HTR-8/SVneo (cell line): ENCODE data around the gene SERPINA4.
A peak's percentile ranks its signal among the peaks of the same experiment; 100 is the strongest.
"Not testable (repeated sequence)": the region's sequence is repeated elsewhere in the genome, so short reads cannot be mapped to it uniquely, and the experiment has no call there.

Source experiments
- DNase-seq: peaks from one replicate; pipeline ENCODE4 v3.0.0; 2011; ENCODE audit warnings: low spot score, mixed read lengths; ENCODE audit not compliant: insufficient read length
- FAIRE-seq: peaks from 2 replicates; lab custom pipeline; 2011; peaks lifted over from hg19 to GRCh38; lab: Jason Lieb, UNC

SERPINA4 gene

DNA sequence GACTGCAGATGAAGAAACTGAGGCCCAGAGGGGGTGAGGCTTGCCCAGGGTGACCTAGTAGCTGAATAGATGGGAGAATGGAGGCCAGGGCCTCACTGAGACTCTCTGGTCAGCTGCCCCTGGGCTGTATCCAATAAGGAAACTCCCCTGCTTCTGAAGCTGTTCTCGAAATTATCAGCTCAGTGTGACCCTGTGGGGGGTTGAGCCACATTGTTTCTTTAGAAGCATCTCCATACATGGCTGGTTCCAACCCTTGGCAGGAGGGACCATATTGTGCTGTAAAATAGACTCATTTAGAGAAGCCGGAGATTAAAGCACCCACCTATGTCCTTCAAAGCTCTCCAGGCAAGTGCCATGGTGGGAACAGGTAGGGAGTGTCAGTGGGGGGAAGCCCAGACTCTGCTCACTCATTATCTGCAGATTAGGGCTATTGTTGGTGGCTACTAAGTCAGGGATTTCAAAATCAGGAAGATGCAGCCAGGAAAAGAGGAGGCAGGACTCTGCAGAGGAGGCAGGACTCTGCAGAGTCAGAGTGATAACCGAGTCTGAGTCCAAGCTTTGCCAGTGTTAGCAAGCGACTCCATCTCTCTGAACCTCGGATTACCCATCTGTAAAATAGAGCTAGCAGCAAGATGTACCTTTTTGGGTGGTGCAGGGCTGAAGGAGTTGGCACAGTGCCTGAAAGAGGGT lies 23.5 kb downstream of the SERPINA4 start:
- DNase-seq (no peak), FAIRE-seq (no peak)

DNA sequence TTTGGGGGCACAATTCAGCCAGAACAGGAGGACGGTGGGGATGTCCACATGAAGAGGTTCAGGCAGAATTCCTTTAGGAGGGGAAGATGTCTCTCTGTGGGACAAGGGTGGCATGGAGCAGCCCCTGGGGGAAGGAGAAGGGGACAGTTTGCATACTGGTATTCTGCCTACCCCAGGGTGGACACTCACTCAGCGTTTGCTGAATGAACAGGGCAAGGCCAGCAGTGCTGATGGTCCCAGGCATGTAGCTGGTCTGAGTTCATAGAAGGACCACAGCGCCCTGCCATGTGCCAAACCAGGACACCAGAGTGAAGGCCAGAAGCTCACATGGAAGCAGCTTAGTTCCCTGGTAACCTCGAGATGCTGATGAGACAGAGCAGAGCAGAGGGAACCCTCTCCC lies 25.4 kb downstream of the SERPINA4 start:
- FAIRE-seq (no peak), DNase-seq (no peak)

DNA sequence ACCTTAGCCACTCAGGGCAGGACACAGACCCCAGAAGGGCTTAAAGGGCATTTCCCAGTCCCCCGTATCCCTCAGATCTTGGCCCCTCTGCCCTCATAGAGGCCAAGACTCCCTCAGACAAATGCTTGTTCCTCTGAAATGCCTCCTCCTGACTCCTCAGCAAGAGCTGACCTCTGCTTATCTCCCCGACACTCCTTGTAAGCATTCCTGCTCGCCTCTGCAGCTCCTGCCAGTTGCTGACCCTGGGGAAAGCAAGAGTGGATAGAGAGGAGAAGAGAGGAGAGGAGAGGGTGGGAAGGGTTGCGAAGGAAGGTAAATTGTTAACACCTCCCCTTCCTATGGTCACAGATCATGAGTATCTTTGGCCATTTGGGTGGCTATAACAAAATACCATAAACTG lies 27.1 kb downstream of the SERPINA4 start:
- no peak for DNase-seq
- FAIRE-seq, result no peak

DNA sequence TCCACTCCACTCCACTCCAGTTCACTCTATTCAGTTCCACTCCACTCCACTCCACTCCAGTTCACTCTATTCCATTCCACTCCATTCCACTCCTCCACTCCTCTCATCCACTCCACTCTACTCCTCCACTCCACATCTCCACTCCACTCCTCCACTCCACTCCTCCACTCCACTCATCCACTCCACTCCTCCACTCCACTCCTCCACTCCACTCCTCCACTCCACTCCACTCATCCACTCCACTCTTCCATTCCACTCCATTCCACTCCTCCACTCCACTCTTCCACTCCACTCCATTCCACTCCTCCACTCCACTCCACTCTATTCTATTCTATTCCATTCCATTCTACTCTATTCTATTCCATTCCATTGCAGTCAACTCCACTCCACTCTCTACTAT lies 29.8 kb downstream of the SERPINA4 start:
- no peak for DNase-seq
- no peak for FAIRE-seq

DNA sequence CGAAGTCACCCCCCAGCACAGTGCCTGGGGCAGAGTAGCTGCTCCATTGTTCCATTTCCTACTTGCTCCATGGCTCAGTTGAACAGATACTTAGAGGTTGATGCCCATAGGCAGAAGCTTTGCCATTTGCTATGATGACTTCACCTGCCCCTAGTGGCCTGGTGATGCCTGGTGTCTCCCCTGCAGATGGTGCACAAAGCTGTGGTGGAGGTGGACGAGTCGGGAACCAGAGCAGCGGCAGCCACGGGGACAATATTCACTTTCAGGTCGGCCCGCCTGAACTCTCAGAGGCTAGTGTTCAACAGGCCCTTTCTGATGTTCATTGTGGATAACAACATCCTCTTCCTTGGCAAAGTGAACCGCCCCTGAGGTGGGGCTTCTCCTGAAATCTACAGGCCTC lies 30.6 kb downstream of the SERPINA4 start:
- no peak for FAIRE-seq
- DNase-seq, result no peak

DNA sequence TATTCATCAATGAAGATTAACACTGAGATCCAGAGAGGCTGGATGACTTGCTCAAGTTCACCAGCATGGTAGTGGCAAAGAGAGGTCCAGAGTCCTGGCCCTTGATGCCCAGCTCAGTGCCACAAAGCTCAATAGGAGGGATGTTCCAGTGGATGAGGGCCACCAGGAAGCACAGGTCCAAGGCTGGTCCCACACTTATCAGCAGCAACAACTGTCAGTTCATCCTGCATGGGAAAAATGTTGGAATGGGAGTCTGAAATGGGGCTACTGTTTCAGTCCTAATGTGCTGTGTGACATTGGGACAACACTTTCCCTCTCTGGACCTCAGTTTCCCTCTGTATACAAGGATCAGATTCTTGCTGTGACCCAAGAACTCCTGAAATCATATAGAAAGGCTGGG lies 31.2 kb downstream of the SERPINA4 start:
- DNase-seq, result no peak
- no peak for FAIRE-seq

DNA sequence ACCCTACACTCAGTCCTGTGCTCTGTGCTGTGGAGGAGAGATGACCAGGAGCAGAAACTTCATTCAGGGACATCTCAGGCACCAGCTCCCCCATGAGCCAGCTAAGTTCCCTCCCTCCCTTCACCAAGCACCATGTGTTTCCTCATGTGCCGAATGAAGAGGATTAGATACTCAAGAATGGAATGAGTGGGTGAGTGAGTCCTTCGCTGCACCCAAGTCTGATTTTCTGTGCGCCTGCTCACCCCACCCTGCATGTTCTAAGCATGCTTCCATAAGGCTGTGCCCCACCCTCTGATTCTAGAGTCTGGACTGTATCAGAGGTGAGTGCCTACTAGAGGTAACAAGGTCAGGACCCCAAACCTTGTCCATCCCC lies 32.1 kb downstream of the SERPINA4 start:
- DNase-seq, result no peak
- no peak for FAIRE-seq

DNA sequence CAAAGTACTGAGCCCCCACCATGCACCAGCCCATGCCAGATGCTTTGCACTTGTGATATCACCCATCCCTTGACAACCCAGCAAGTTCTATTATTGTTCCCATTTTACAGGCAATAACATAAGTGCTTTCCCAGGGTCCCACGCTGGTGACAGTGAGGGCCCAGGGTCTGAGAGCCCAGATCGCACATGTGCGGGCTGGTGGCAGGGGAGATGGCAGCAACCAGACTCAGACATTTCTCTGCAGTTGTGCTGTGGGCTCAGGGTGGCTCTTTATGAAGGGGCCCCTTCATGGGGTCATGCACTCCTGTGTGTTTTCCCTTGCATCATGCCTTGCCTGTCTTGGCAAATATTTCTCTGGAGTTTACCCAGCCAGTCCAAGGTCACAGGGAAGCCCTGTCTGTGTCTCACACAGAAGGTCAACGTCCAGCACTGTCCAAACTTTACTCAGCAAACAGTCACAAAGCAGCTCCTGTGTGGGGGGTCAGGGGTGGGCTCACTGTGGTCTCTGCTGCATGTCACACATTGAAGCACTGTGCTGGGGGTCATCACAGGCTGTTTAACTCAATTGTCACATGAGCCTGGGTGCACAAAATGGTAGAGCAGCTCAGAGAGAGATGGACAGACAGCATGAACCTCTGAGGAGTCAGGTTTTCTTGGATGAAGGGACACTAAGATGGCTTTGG lies 32.6 kb downstream of the SERPINA4 start:
- DNase-seq (no peak), FAIRE-seq (no peak)

DNA sequence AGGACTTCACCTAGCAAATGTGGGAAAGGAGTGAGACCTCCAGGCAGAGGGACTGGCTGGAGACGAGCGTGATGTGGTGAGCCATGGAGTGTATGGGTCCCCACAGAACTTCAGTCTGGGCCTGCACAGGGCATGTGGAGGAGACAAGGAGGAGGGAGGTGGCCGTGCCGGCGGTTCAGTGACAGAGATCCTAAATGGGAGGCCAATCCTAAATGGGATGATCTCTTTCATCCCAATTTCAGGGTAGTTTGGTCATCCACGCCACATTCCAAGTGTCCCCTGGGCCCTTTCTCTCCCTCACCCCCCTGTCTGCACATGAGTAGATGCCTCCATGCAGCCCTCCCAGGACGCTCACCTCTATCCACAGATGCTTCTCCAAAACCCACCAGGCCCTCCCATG lies 33.2 kb downstream of the SERPINA4 start:
- FAIRE-seq (no peak), DNase-seq (no peak)

DNA sequence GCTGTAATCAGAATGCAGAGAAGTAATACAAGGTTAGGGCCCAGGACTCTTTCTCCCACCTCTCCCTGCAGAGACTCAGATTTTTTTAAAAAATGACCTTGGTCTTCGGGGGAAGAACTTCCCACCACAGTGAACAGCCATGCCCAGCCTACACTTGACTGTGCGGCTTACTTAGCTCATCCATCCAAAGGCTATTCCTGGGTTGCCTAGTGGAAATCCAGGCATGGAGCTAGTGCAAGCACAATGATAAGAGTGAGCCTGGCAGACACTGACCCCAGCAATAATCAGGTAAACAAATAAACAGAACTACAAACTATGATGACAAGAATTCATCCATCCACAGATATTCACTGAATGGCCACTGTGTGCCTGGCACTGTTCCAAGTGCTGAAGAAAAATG lies 34.7 kb downstream of the SERPINA4 start:
- DNase-seq (no peak), FAIRE-seq (no peak)

DNA sequence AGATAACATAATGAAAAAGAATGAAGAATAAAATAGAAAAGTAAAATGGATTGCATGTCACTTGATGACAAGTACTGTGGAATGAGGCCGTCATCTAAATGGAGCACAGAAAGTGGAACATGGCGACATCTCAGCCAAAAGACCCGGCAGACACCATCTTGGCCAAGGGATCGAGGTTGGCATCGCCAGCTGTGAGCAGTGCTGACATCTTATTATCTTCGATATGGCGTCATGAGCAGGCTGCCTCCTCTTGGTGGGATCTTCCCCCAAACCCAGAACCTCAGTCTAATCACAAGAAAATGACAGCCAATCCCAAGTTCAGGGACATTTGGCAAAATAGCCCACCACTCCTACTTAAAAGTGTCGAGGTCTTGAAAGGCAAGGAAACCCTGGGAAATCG lies 35.1 kb downstream of the SERPINA4 start:
- no peak for DNase-seq
- FAIRE-seq, result no peak

DNA sequence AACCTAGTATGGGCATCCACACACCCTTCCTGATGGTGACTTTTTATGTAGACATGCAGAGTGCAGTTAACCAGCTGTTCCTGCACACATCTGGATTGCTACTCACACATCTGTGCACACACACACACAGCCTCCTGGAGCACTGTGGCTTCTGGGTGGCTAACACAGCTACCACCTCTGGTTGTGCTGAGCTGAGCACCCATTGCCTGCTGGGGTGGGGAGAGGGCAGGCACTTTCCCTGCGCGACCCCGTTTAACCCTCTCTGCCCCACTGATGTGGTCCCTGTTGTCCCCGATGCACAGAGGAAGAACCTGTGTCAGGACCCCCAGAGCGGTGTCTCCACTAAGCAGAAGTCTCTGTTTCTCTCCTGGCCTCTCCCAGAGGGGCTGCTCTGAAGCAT lies 36.5 kb downstream of the SERPINA4 start:
- FAIRE-seq, result no peak
- no peak for DNase-seq

DNA sequence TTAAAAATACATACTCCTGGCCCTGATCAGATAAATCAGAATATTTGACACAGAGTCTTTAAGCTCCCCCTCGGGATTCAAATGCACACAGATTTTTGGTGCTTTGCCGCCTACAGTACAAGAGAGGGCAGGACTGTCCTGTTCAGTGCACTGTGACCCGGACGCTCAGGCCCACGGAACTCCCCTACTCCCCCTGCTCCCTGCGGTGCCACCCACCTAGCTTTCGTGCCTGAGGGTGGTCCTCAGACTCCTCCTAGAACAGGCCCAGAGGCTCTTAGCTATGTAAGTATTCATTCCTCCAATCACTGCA lies 37.2 kb downstream of the SERPINA4 start:
- DNase-seq (no peak), FAIRE-seq (no peak)

DNA sequence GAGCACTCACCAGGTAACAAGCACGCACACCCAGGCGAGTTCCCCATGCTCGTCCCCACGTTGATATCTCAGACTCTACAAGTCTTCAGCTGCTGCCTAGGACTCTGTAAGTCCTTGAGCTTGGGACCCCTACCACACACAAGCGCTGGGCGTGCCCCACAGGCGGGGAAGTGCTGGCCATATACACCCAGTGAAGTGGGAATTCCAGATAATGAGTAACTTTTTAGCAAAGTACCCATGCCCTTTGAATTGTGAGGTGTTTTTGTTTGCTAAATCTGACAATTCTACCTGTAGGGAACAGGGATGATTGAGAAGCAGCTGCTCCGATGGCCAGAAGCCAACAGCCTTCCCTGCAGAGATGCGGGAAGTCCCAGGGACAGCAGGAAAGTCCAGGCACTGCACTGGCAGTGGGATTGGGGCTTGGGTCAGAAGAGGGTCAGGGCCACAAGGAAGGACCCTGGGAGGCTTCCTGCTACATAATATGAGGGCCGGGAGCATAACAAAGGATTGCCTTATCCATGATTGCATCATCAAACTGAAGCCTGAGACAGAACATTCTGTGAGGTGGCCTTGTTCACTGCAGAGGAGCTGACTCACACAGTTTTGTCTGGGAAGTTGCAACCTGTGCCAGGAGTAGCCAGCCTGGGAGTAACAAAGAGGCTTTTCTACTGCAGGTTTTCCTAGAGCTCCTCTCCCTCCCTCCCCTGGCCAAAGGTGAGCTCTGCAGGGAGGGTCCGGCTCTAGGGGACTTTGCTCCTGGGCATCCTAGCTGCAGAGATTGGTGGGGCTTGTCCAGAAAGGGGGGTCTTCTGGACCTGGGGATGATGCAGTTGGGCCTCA lies 37.8 kb downstream of the SERPINA4 start:
- DNase-seq, result peak; percentile 83
- peak; percentile 38 for FAIRE-seq

DNA sequence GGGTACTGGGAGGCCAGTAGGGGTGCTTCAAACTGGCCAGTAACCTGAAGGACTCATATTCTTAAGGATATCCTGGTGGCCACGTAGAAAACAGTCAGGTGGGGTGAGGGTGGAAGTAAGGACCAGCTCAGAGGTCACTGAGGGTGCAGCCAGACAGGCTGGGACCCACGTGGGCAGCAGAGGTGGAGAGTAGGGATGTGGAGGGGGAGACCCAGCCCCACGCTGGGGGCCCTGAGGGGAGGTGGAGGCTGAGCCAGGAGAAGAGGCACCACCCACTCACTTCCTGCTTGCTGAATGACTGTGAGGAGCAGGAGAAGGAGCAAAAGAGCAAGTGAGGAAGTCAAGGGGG lies 38.4 kb downstream of the SERPINA4 start:
- no peak for FAIRE-seq
- DNase-seq, result no peak

DNA sequence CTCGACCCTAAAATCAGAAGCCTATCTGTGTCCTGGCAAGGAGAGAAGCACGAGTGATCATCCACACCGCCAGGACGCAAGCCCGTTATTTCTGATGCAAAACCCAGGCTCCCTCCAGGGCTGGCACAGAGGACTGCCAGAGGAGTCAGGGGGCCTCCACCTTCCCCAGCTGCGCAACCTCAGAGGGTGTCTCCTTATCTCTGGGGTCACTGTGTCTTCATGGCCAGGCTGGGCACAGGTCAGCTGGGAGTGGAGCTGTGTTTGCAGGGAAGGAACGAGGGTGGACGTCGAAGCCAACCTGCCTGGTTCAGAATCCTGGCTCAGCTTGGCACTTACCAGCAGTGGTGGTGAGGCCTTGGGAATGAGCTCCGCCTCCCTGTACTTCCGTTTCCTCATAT lies 38.9 kb downstream of the SERPINA4 start:
- FAIRE-seq, result no peak
- no peak for DNase-seq

DNA sequence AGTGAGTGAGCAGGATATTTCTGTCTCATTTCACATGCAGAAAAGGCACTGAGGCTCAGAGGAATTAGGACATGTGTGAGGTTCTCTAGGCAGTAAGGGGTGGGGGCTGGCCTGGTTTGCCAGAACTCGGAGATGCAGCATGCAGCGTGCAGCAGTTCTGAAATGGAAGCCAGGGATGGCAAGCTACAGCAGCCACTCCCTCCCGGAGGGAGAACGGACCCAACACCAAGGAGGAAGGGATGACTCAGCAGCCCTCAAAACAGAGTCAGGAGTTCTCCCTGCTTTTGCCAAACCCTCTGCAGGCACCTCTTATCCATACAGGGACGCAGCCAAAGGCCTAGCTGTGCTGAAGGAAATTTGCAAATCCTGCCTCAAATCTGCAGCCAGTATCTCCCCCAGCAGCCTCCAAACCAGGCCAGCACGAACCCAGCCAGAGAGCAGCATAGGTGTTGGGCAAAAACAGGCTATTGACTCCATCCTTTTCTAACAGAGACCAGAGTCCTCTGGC lies 40.7 kb downstream of the SERPINA4 start:
- FAIRE-seq, result peak; percentile 74
- DNase-seq, result peak; percentile 53

DNA sequence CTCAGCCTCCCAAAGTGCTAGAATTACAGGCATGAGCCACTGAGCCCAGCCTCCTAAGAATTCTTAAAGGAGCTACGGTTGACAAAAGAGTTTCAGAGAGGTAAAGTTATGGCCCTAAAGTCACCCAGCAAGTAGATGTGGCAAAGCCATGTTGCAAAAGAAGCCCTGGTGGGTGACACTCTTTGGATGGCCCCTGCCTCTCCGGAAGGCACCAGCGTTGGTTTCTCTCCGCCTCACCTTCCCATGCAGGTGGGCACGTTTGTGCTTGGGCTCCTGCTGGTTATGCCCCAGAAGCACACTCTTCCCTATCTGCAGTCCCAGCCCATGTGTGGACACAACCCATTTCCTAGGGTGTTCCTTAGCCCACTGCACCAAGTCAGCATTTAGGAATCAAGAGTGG lies 41.5 kb downstream of the SERPINA4 start:
- DNase-seq, result no peak
- FAIRE-seq, result no peak

DNA sequence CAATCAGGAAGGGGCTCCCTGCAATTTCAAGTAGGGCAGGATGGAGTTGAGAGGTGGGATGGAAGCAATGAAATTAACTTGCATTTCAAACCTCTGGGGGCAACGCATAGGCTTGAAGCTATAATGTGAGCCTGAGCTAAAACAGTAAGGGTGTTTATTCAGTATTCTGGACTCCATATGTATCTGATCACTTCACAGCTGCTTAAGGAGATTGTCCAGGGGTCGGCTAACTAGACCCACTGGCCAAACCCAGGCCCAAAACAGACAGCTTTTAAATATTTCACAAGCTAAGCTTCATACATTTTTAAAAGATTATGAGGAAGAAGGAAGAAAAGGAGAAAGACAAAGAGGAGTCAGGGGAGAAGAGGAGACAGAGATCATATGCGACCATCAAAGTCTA lies 44.1 kb downstream of the SERPINA4 start:
- FAIRE-seq, result no peak
- DNase-seq, result no peak

DNA sequence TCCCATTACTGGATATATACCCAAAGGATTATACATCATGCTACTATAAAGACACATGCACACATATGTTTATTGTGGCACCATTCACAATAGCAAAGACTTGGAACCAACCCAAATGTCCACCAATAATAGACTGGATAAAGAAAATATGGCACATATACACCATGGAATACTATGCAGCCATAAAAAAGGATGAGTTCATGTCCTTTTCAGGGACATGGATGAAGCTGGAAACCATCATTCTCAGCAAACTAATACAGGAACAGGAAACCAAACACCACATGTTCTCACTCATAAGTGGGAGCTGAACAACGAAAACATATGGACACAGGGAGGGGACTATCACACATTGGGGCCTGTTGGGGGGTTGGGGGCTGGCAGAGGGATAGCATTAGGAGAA lies 47.7 kb downstream of the SERPINA4 start:
- not testable (repeated sequence) for DNase-seq, FAIRE-seq

DNA sequence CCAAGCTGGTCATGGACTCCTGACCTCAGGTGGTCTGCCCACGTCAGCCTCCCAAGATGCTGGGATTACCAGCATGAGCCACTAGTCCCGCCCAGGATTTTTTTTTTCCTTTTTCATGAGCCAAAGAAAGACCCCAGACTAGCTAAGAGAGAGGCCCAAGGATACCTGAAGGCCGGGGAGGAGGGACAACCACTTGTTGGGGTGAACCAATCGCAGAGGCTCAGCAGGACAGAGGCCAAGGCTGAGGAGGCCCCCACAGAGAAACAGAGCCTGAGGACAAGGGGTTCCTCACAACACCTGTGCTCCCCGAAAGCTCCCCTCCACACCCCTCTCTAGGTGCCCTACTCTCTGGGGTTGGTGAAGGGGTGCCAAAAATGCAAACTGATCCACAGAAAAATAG lies 49.9 kb downstream of the SERPINA4 start:
- FAIRE-seq (no peak), DNase-seq (no peak)
